Choroid plexus epithelial cell (primary cell): Measurements from ENCODE around the gene GRM1.

Experiments used
- DNase-seq: peaks from one replicate; pipeline ENCODE4 v3.0.0-alpha.2; 2010; ENCODE audit warnings: low read depth
- H3K4me3 ChIP-seq: 2 replicates; pipeline ENCODE4 v1.5.1; 2011; ENCODE audit warnings: low read depth, mild to moderate bottlenecking, control low read depth, low read length, moderate library complexity
- TF ChIP-seq, protein P1 (sequence below): conservative IDR thresholded peaks from 2 replicates; pipeline ENCODE4 v1.5.1; 2011; ENCODE audit warnings: low read depth, mild to moderate bottlenecking, control low read depth, inconsistent platforms, low read length, moderate library complexity

GRM1 gene

DNA sequence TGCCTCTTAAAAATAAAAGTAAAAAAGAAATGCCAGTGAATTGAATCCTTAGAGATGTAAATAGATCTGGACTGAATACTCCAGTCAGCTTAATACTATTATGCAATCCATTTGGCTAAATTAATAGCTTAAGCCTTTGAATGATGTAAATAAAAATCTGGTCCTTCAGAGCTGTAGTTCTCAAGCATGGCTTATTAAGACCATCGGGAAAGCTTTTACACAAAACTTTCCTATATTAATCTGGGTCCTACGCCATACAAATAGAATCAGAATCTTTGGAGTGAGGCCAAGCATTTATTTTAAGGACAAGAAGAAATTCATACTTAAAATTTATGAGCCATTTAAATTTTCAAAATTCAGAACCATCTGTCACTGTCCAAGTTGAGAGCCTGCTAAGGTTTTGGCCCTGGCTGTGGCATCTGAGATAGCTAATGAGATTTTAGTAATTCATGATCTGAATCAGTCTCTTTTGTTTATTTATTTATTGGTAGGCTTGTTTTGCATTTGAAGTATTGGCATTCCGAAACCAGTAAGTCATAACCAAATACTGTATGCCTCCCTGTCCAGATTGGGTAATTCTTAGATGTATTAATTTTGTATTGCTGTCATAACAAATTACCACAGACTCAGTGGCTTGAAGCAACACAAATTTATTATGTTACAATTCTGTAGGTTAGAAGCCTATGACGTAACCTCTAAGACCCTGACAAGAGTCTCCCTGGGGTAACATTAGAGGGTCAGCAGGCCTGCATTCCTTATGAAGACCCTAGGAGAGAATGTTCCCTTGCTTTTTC, 286.7 kb downstream of the GRM1 start:
- H3K4me3 ChIP-seq, result no peak overlapping the region
- TF ChIP-seq, protein P1, sequence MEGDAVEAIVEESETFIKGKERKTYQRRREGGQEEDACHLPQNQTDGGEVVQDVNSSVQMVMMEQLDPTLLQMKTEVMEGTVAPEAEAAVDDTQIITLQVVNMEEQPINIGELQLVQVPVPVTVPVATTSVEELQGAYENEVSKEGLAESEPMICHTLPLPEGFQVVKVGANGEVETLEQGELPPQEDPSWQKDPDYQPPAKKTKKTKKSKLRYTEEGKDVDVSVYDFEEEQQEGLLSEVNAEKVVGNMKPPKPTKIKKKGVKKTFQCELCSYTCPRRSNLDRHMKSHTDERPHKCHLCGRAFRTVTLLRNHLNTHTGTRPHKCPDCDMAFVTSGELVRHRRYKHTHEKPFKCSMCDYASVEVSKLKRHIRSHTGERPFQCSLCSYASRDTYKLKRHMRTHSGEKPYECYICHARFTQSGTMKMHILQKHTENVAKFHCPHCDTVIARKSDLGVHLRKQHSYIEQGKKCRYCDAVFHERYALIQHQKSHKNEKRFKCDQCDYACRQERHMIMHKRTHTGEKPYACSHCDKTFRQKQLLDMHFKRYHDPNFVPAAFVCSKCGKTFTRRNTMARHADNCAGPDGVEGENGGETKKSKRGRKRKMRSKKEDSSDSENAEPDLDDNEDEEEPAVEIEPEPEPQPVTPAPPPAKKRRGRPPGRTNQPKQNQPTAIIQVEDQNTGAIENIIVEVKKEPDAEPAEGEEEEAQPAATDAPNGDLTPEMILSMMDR, result no peak
- no peak for DNase-seq

DNA sequence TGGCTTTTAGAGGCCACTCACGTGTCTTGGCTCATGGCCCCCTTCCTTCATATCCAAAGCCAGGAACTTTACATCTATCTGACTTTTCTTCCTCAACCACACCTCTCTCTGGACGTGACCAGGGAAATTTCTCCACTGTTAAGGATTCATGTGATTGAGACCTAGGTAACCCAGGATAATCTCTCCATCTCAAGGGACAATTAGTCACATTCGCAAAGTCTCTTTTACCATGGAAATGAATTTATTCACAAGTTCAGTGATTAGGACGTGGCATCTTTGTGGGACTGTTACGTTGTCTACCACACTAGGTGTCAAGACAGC, 287.3 kb downstream of the GRM1 start:
- no peak overlapping the region for H3K4me3 ChIP-seq
- TF ChIP-seq, protein P1, result no peak
- no peak for DNase-seq

DNA sequence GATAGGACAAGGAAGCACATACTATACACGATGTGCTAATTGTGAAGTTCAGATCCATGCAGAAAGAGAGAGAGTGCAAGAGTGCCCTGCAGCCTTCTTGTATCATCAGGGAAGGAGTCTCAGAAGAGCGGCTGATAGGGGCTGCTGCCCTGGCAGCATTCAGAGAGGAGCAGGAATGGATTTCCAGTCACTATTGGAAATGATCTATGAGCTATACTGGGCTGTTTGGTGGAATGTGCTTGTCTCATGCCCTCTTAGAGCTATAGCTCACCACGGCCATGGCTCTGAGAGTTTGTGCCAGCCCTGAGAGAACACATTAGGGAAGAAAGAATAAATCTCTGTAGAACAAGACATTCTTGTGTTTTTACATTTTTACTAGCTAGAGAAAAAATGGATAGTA, 302.2 kb downstream of the GRM1 start:
- TF ChIP-seq, protein P1, result no peak
- H3K4me3 ChIP-seq, result no peak overlapping the region
- DNase-seq, result no peak

DNA sequence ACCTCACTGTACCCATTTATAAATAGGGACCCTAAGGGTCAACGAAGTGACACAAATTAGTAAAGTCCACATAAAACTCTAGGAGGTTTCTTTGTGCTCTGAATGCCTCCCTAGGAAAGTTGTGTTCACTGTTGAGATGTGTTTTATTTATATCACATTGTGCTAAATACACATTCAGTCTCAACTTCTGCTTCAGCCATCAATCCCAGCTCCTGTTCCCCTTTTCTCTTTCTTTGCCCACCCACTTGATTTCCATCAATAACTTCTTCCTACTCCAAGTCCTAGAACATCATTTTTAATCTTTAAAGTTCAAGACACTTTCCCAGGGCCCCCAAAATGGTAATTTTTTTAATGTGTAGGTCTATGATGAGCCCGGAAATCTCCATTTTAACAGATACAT, 306.5 kb downstream of the GRM1 start:
- H3K4me3 ChIP-seq, result no peak overlapping the region
- no peak for DNase-seq
- TF ChIP-seq, protein P1, result no peak

DNA sequence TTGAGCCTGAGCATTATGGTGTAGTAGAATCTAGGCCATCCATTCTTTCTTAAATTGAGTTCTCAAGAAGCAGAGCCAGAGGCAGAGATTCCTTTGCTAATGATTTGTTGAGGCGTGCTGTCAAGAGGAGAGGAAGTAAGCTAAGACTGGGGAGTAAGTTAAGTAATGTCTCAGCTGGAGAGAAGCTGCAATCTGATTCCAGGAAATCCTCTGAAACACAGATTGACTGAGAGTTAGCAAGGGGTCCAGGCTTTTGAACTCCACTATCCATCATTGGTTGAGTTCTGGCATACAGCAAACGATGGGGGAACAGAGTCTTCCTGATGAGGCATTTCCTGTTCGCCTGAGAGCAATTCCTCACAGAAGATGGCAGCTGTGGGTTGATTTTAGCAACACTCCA, 307.3 kb downstream of the GRM1 start:
- DNase-seq, result peak; percentile 55
- TF ChIP-seq, protein P1, result no peak
- no peak overlapping the region for H3K4me3 ChIP-seq

DNA sequence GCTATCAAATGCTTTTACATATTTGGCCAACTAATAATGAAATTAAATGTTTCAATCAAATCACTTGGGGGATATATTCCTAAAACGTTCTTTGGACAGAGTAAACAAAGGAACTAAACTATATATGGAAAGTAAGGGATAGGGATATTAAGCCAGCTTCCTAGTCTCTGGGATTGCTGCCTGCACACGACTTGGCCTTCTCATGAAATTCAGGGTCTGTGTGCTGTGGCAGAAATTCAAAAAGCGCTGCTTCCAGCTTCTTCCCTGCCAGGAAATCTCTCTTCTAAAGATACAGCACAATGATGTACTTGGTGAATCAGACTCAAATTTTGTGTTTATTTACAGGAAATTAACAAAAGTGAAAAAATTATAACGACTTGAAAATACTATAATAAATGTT, 308.5 kb downstream of the GRM1 start:
- DNase-seq, result no peak
- no peak overlapping the region for H3K4me3 ChIP-seq
- TF ChIP-seq, protein P1, result no peak

DNA sequence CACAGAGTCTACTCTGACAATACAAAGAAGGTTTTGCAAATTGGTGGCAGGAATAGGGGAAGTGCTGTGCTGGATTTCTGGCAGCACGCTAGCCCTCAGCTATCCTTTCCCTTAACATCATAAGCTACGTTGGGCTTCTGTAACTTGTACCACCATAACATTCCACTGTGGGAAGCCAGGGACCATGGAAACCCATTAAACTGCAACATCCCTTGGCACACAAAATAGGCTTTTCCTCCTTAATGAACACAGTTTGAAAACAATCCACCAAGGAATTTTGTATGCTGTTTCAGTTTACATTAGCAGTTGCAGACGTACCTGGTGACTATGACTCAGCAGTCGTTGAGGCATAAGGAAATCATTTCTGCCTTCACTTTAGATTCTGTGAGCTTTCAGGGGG, 310.9 kb downstream of the GRM1 start:
- TF ChIP-seq, protein P1, result no peak
- no peak overlapping the region for H3K4me3 ChIP-seq
- DNase-seq, result peak; percentile 68
